HepG2 (cell line): ENCODE results near the gene CKM. TPM values are rescaled to one million over a fixed set of nuclear protein-coding genes. Genes with fewer than 3 reads are reported as not detected.

ENCODE experiments used
- ATAC-seq: fragments of 200-7000 bp; cut with Tn5 transposase; 3 replicates; pipeline ENCODE4 v1.9.1; 2020; ENCODE audit warnings: mild to moderate bottlenecking, moderate library complexity
- BruUV-seq: library from RNA; stranded (reverse); fragments of 400-500 nt; replicated peaks from 2 replicates; lab custom pipeline; 2021; lab: Mats Ljungman, UMichigan
- CTCF ChIA-PET: fragments of 300-600 bp; formaldehyde crosslinking; extraction: SDS; loops from one replicate; lab custom pipeline; 2021; ENCODE audit warnings: low total read pairs, inconsistent platforms, low intra/inter-chr PET ratio; lab: Yijun Ruan, JAX
- POLR2A ChIA-PET: fragments of 350-600 bp; sonication (Branson Sonifier 250); formaldehyde crosslinking; loops from one replicate; lab custom pipeline; 2020; ENCODE audit warnings: antibody characterized with exemption, inconsistent platforms; lab: Yijun Ruan, JAX
- DNase-seq: peaks from one replicate; pipeline ENCODE4 v3.0.0-alpha.2; 2015; ENCODE audit warnings: low spot score
- FAIRE-seq: peaks from 3 replicates; lab custom pipeline; 2011; peaks lifted over from hg19 to GRCh38; lab: Jason Lieb, UNC
- H2AFZ ChIP-seq: one replicate; pipeline ENCODE4 v1.6.1; 2011; ENCODE audit warnings: low read length, inconsistent platforms
- H3K27ac ChIP-seq: fragments of 300-600 bp; 3 replicates; pipeline ENCODE4 v1.8.0; 2011; ENCODE audit warnings: mixed run types, mild to moderate bottlenecking, mixed read lengths, low read length, inconsistent platforms; ENCODE audit not compliant: insufficient read depth; ENCODE audit errors: extremely low read length
- H3K27me3 ChIP-seq, 2 experiments: fragments of 200-600 bp in 1 of 2; 2 replicates in 1 of 2; 3 replicates in 1 of 2; pipeline versions ENCODE4 v1.6.0 to v1.8.0; 2011; ENCODE audit warnings: low read length in 2 of 2, mild to moderate bottlenecking in 2 of 2, moderate library complexity in 2 of 2, inconsistent platforms in 1 of 2; ENCODE audit not compliant: insufficient read depth in 2 of 2, control insufficient read depth in 1 of 2
- H3K36me3 ChIP-seq, 2 experiments: fragments of 200-600 bp in 1 of 2; replicated peaks in 1 of 2; 2 replicates in 1 of 2; 3 replicates in 1 of 2; pipeline versions ENCODE4 v1.5.1 to v1.8.0; 2011; ENCODE audit warnings: low read length in 2 of 2, inconsistent platforms in 1 of 2; ENCODE audit not compliant: insufficient read depth in 2 of 2, control insufficient read depth in 1 of 2
- H3K4me1 ChIP-seq: 2 replicates; pipeline ENCODE4 v1.5.1; 2012; ENCODE audit warnings: low read length, inconsistent platforms; ENCODE audit not compliant: insufficient read depth
- H3K4me2 ChIP-seq: 2 replicates; pipeline ENCODE4 v1.6.0; 2011; ENCODE audit warnings: low read depth, low read length, inconsistent platforms
- H3K4me3 ChIP-seq, 3 experiments: fragments of 200-600 bp in 1 of 3; sonication (generic), shearing (Covaris generic) in 1 of 3; replicated peaks in 1 of 3; 2 replicates each; pipeline ENCODE4 v1.5.1; 2011 to 2016; ENCODE audit warnings: low read length in 3 of 3, inconsistent platforms in 2 of 3, low read depth in 2 of 3, mild to moderate bottlenecking in 2 of 3, control low read depth in 1 of 3, mixed read lengths in 1 of 3; ENCODE audit not compliant: insufficient read depth in 1 of 3
- H3K79me2 ChIP-seq: one replicate; pipeline ENCODE4 v1.6.1; 2011; ENCODE audit warnings: low read length, inconsistent platforms; ENCODE audit not compliant: insufficient read depth
- H3K9ac ChIP-seq: 2 replicates; pipeline ENCODE4 v1.6.0; 2011; ENCODE audit warnings: mild to moderate bottlenecking, low read depth, low read length, inconsistent platforms; ENCODE audit not compliant: insufficient read depth
- H3K9me3 ChIP-seq: 2 replicates; pipeline ENCODE4 v1.5.1; 2012; ENCODE audit warnings: mild to moderate bottlenecking, low read length
- H4K20me1 ChIP-seq: 2 replicates; pipeline ENCODE4 v1.6.0; 2011; ENCODE audit warnings: inconsistent platforms, mild to moderate bottlenecking, low read length, moderate library complexity; ENCODE audit not compliant: insufficient read depth
- JUNB ChIP-seq: sonication (generic); formaldehyde crosslinking; IDR thresholded peaks from 2 replicates; pipeline ENCODE4 v1.8.0; 2022; ENCODE audit warnings: missing genetic modification reagents, mild to moderate bottlenecking, borderline replicate concordance
- LCORL ChIP-seq, 2 experiments: fragments of 450-650 bp in 1 of 2; sonication (generic) in 1 of 2; formaldehyde crosslinking in 1 of 2; IDR thresholded peaks; 2 replicates each; pipeline versions ENCODE4 v1.5.0 to v1.6.1; 2017 to 2020; ENCODE audit warnings: antibody characterized with exemption in 1 of 2, missing genetic modification reagents in 1 of 2
- MXI1 ChIP-seq: IDR thresholded peaks from 3 replicates; pipeline ENCODE4 v1.6.1; 2012; ENCODE audit warnings: low read depth, low read length, inconsistent platforms, borderline replicate concordance
- POLR2AphosphoS5 ChIP-seq: IDR thresholded peaks from 2 replicates; pipeline ENCODE4 v1.6.1; 2012; ENCODE audit warnings: low read depth, low read length
- POLR2G ChIP-seq: fragments of 200-400 bp; formaldehyde crosslinking; IDR thresholded peaks from 2 replicates; pipeline ENCODE4 v1.6.1; 2018; ENCODE audit warnings: mild to moderate bottlenecking, low read depth, low read length, moderate library complexity
- SP4 ChIP-seq: sonication (generic); formaldehyde crosslinking; IDR thresholded peaks from 2 replicates; pipeline ENCODE4 v1.8.1; 2023; ENCODE audit warnings: mild to moderate bottlenecking, missing genetic modification reagents
- WIZ ChIP-seq: sonication (generic); formaldehyde crosslinking; IDR thresholded peaks from 2 replicates; pipeline ENCODE4 v1.5.1; 2020; ENCODE audit warnings: mild to moderate bottlenecking, missing genetic modification reagents
- ZNF136 ChIP-seq: sonication (generic); formaldehyde crosslinking; IDR thresholded peaks from 2 replicates; pipeline ENCODE4 v1.8.1; 2022; ENCODE audit warnings: low read depth, mild to moderate bottlenecking, moderate library complexity, missing genetic modification reagents
- ZNF460 ChIP-seq: sonication (generic); formaldehyde crosslinking; IDR thresholded peaks from 2 replicates; pipeline ENCODE4 v1.5.1; 2020; ENCODE audit warnings: missing genetic modification reagents, mild to moderate bottlenecking, borderline replicate concordance
- ZNF879 ChIP-seq: sonication (generic); formaldehyde crosslinking; IDR thresholded peaks from 2 replicates; pipeline ENCODE4 v1.8.1; 2023; ENCODE audit warnings: missing genetic modification reagents
- ZSCAN21 ChIP-seq: sonication (generic); formaldehyde crosslinking; IDR thresholded peaks from 2 replicates; pipeline ENCODE4 v1.8.0; 2022; ENCODE audit warnings: mild to moderate bottlenecking, missing genetic modification reagents, moderate library complexity, borderline replicate concordance
- ZSCAN22 ChIP-seq: sonication (generic); formaldehyde crosslinking; IDR thresholded peaks from 2 replicates; pipeline ENCODE4 v1.4.0; 2020; ENCODE audit warnings: mild to moderate bottlenecking, missing genetic modification reagents
- WGBS: methylation state at CpG from one replicate; pipeline ENCODE4 v1.1.6; 2017; ENCODE audit warnings: low lambda C conversion rate; 5-methylcytosine and 5-hydroxymethylcytosine counted together
- in situ Hi-C: cut with HindIII; loops from 2 replicates; pipeline ENCODE4 v1.10.0; 2017; ENCODE audit warnings: low pct_unique_long_range_greater_than_20kb; ENCODE audit not compliant: extremely low pct_ligation_motif_present
- intact Hi-C: fragments of 100-400 bp; cut with micrococcal nuclease; formaldehyde crosslinking; loops from one replicate; pipeline ENCODE4 v1.10.0; 2022; ENCODE audit not compliant: unreplicated experiment
- polyA plus RNA-seq, 8 experiments: library from polyadenylated mRNA; depleted of rRNA in 3 of 8; stranded (reverse) in 7 of 8; unstranded in 1 of 8; fragments of >200 nt; fragmentation: Illumina TruSeq in 4 of 8; extraction: Trizol in 4 of 8; gene quantifications; 2 replicates each; pipeline versions ENCODE4 v1.2.1 to v1.2.3, GENCODE V29; 2011 to 2016; ENCODE audit warnings: low read depth in 4 of 8, missing spikeins in 1 of 8, mixed read lengths in 1 of 8; ENCODE audit not compliant: insufficient read depth in 1 of 8
- total RNA-seq, 5 experiments: library from RNA; depleted of rRNA; stranded (reverse); fragments of >200 nt; fragmentation: Illumina TruSeq; extraction: Trizol; gene quantifications; 2 replicates each; pipeline ENCODE4 v1.2.3, GENCODE V29; 2016; ENCODE audit warnings: low read depth in 1 of 5
- TF ChIP-seq, protein P1 (sequence below): IDR thresholded peaks from 2 replicates; pipeline ENCODE4 v1.4.0; 2020; ENCODE audit warnings: mild to moderate bottlenecking, missing genetic modification reagents
- TF ChIP-seq, protein P2 (sequence below): sonication (generic); formaldehyde crosslinking; IDR thresholded peaks from 2 replicates; pipeline ENCODE4 v1.5.0; 2020; ENCODE audit warnings: missing genetic modification reagents
- TF ChIP-seq, protein P3 (sequence below): IDR thresholded peaks from 2 replicates; pipeline ENCODE4 v1.6.1; 2012; ENCODE audit warnings: low read length, improper control_type of control experiment

The CKM gene
- total and polyA plus RNA-seq, 2 of the 13 experiments (the other 11 are each of a cell fraction or from before 2014, with no cell fraction given): 0.54 to 0.80 TPM

DNA sequence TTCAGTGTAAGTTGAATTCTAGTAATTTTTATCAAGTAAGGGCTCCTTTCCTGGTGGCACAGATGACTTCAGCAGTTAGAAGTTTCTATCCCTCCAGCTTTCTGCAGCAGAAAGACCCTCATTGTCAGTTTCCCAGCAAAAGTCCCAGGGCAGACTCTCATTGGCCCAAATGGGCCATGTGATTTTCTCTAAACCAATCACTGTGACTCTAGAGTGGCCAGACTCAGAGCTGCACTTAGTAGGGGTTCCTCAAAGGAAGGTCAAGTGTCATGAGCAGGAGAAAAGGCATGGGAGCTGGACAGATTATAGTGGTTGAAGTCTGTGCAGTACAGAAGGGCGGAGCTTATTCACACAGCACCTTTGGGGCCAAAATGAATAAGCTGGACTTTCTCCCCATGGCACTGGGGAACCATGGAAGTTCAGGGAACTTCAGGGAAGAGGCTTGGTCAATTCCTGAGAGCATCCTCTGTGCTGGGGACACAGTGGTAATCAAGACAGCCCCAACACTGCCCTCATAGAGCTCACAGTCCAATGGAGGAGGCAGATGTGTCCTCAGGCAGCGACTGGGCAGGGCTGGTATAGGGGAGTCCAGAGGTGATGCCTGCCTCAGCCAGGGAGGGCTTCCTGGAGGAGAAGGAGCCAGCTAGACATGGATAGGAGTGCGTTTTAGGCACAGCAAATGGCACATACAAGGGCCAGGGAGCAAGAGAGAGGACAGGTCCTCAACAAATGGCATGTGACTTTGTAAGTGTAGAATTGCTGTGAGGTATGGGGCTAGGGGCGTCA, 18.3 kb downstream of the CKM start:
- Histone ChIP-seq H4K20me1 (no peaks in the 10 kb centered on the region), H3K9me3 (no peaks in the 10 kb centered on the region), H2AFZ (no peak overlapping the region), H3K27me3 (no peaks in the 10 kb centered on the region), H3K9ac (no peak overlapping the region), H3K4me2 (no peak overlapping the region), H3K36me3 (peaks cover 0 to 9% of the 10 kb centered on the region in 2 experiments; a peak in 2 of 5 replicates), H3K79me2 (no peaks in the 10 kb centered on the region), H3K4me1 (peaks cover 21% of the 10 kb centered on the region), H3K27ac (no peak overlapping the region), H3K4me3 (no peak overlapping the region)
- 64% methylated on average over 3 of the region's 4 CpGs for WGBS
- POLR2A ChIA-PET: interaction anchor here (0.6 kb wide), 1 partner anchor 15 kb away, joined by 4 read pairs; no protein-coding TSS in a partner anchor
- FAIRE-seq: no peak
- TSS peak; percentile 50 for BruUV-seq
- peak; percentile 10; the same call in 2 of the 3 replicates for ATAC-seq
- no peak for DNase-seq
- CTCF ChIA-PET: no interaction called here
- intact Hi-C loops: no loop called here
- in situ Hi-C loops: no loop called here
- TF ChIP-seq LCORL (IDR thresholded peaks at IDR 0.05) (no peak), LCORL (CRISPR knock-in tag; IDR thresholded peaks at IDR 0.05) (no peak), ZSCAN22 (CRISPR knock-in tag) (peak; percentile 94), JUNB (CRISPR knock-in tag) (no peak), ZNF136 (CRISPR knock-in tag) (no peak), ZNF460 (CRISPR knock-in tag) (no peak), MXI1 (no peak), ZSCAN21 (CRISPR knock-in tag) (0 out of 2 replicates have a peak, but pooled peaks have one; percentile 50), WIZ (CRISPR knock-in tag) (no peak), POLR2G (peak; percentile 49; the same call in 1 of the 2 replicates), ZNF879 (CRISPR knock-in tag) (no peak), SP4 (CRISPR knock-in tag) (0 out of 2 replicates have a peak, but pooled peaks have one; percentile 29), POLR2AphosphoS5 (no peak; the same call in 1 of the 2 replicates)
- TF ChIP-seq, protein P1, sequence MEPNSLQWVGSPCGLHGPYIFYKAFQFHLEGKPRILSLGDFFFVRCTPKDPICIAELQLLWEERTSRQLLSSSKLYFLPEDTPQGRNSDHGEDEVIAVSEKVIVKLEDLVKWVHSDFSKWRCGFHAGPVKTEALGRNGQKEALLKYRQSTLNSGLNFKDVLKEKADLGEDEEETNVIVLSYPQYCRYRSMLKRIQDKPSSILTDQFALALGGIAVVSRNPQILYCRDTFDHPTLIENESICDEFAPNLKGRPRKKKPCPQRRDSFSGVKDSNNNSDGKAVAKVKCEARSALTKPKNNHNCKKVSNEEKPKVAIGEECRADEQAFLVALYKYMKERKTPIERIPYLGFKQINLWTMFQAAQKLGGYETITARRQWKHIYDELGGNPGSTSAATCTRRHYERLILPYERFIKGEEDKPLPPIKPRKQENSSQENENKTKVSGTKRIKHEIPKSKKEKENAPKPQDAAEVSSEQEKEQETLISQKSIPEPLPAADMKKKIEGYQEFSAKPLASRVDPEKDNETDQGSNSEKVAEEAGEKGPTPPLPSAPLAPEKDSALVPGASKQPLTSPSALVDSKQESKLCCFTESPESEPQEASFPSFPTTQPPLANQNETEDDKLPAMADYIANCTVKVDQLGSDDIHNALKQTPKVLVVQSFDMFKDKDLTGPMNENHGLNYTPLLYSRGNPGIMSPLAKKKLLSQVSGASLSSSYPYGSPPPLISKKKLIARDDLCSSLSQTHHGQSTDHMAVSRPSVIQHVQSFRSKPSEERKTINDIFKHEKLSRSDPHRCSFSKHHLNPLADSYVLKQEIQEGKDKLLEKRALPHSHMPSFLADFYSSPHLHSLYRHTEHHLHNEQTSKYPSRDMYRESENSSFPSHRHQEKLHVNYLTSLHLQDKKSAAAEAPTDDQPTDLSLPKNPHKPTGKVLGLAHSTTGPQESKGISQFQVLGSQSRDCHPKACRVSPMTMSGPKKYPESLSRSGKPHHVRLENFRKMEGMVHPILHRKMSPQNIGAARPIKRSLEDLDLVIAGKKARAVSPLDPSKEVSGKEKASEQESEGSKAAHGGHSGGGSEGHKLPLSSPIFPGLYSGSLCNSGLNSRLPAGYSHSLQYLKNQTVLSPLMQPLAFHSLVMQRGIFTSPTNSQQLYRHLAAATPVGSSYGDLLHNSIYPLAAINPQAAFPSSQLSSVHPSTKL (CRISPR knock-in tag): no peak
- TF ChIP-seq, protein P2, sequence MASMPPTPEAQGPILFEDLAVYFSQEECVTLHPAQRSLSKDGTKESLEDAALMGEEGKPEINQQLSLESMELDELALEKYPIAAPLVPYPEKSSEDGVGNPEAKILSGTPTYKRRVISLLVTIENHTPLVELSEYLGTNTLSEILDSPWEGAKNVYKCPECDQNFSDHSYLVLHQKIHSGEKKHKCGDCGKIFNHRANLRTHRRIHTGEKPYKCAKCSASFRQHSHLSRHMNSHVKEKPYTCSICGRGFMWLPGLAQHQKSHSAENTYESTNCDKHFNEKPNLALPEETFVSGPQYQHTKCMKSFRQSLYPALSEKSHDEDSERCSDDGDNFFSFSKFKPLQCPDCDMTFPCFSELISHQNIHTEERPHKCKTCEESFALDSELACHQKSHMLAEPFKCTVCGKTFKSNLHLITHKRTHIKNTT (CRISPR knock-in tag): no peak
- TF ChIP-seq, protein P3, sequence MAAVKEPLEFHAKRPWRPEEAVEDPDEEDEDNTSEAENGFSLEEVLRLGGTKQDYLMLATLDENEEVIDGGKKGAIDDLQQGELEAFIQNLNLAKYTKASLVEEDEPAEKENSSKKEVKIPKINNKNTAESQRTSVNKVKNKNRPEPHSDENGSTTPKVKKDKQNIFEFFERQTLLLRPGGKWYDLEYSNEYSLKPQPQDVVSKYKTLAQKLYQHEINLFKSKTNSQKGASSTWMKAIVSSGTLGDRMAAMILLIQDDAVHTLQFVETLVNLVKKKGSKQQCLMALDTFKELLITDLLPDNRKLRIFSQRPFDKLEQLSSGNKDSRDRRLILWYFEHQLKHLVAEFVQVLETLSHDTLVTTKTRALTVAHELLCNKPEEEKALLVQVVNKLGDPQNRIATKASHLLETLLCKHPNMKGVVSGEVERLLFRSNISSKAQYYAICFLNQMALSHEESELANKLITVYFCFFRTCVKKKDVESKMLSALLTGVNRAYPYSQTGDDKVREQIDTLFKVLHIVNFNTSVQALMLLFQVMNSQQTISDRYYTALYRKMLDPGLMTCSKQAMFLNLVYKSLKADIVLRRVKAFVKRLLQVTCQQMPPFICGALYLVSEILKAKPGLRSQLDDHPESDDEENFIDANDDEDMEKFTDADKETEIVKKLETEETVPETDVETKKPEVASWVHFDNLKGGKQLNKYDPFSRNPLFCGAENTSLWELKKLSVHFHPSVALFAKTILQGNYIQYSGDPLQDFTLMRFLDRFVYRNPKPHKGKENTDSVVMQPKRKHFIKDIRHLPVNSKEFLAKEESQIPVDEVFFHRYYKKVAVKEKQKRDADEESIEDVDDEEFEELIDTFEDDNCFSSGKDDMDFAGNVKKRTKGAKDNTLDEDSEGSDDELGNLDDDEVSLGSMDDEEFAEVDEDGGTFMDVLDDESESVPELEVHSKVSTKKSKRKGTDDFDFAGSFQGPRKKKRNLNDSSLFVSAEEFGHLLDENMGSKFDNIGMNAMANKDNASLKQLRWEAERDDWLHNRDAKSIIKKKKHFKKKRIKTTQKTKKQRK: no peak
